Heart left ventricle (tissue), 16 donors: ENCODE data around the gene NCOA5. TPM values are rescaled to one million over a fixed set of nuclear protein-coding genes. Genes with fewer than 3 reads are reported as not detected.

Experiments
- ATAC-seq, 4 donors: fragments of 200-7000 bp; cut with Tn5 transposase; one replicate each; pipeline ENCODE4 v1.9.1; 2020 to 2022; ENCODE audit warnings: moderate library complexity in 4 of 4, mild to moderate bottlenecking in 3 of 4, moderate number of reproducible peaks in 1 of 4
- DNase-seq, 5 donors: peaks; one replicate each; pipeline ENCODE4 v3.0.0-alpha.2; 2020
- H3K27ac ChIP-seq, 12 donors: fragments of 200-600 bp; sonication (generic) in 4 of 12; one replicate each; pipeline versions ENCODE4 v1.5.0 to v1.8.0; 2016 to 2022; ENCODE audit warnings: mild to moderate bottlenecking in 2 of 12
- H3K27me3 ChIP-seq, 9 donors: fragments of 200-600 bp; sonication (generic) in 2 of 9; one replicate each; pipeline versions ENCODE4 v1.5.1 to v1.8.0; 2016 to 2022; ENCODE audit warnings: mild to moderate bottlenecking in 3 of 9
- H3K36me3 ChIP-seq, 9 donors: fragments of 200-600 bp; sonication (generic) in 2 of 9; one replicate each; pipeline versions ENCODE4 v1.5.0 to v1.8.0; 2018 to 2022; ENCODE audit warnings: mild to moderate bottlenecking in 2 of 9
- H3K4me1 ChIP-seq, 12 donors: fragments of 200-600 bp; sonication (generic) in 4 of 12; one replicate each; pipeline versions ENCODE4 v1.5.0 to v1.8.0; 2016 to 2022; ENCODE audit warnings: mild to moderate bottlenecking in 3 of 12
- H3K4me3 ChIP-seq, 12 donors: fragments of 200-600 bp; sonication (generic) in 4 of 12; one replicate each; pipeline versions ENCODE4 v1.5.0 to v1.8.0; 2017 to 2022; ENCODE audit warnings: mild to moderate bottlenecking in 9 of 12, moderate library complexity in 4 of 12
- H3K9me3 ChIP-seq, 12 donors: fragments of 200-600 bp; sonication (generic) in 4 of 12; one replicate each; pipeline versions ENCODE4 v1.5.0 to v1.8.0; 2016 to 2022; ENCODE audit warnings: mild to moderate bottlenecking in 1 of 12
- POLR2A ChIP-seq, 2 donors: fragments of 450-650 bp; IDR thresholded peaks; one replicate each; pipeline ENCODE4 v1.6.1; 2017; ENCODE audit warnings: antibody characterized with exemption in 2 of 2, mild to moderate bottlenecking in 2 of 2, moderate library complexity in 2 of 2
- WGBS, 4 donors: extraction: QIAGEN DNeasy Blood & Tissue Kit in 2 of 4; methylation state at CpG; one replicate each; pipeline versions ENCODE4 v1.1.5 to v1.1.7; 2013 to 2018; 5-methylcytosine and 5-hydroxymethylcytosine counted together
- intact Hi-C, 10 donors: fragments of 100-400 bp; cut with DNase I; formaldehyde crosslinking; loops; one replicate each; pipeline versions ENCODE4 v1.11.1 to v1.14.2; 2022
- polyA plus RNA-seq, 2 donors: library from polyadenylated mRNA; stranded (reverse); fragments of 200-250 nt; gene quantifications; one replicate each; pipeline ENCODE4 v1.2.3, GENCODE V29; 2013
- total RNA-seq, 9 donors: library from RNA; depleted of rRNA in 2 of 9; stranded (reverse); fragments of >200 nt in 2 of 9; fragmentation: NEBNext Ultra II Directional in 3 of 9; extraction: Animal tissue kit (Norgen Biotek cat#: 25700) in 3 of 9; gene quantifications; one replicate each; pipeline versions ENCODE4 v1.1.0 to v1.2.4, GENCODE V29; 2016 to 2023
- TF ChIP-seq, protein P1 (sequence below), 12 donors: fragments of 200-600 bp; sonication (generic) in 4 of 12; IDR thresholded peaks; one replicate each; pipeline versions ENCODE4 v1.5.0 to v1.8.0; 2018 to 2022; ENCODE audit warnings: antibody characterized with exemption in 12 of 12, mild to moderate bottlenecking in 5 of 12
- donor health status: ischemic (EF 13 %, LVEDD 7.1; RV severe dilation, severe dysfunction).
- donor health status: healthy with polysubstance abuse.
- donor health status: DM: no; HTN: yes; CAD: no.
- donor health status: DM: no; HTN: no; CAD: no.
- donor health status: ischemic (EF 25% LVEDD 6.9; RV normal size, moderate dysfunction).
- donor health status: ischemic (EF 25% LVEDD 5.7; RV mildly dilated, moderate dysfunction).
- donor health status: healthy.
- donor health status: DM: yes; HTN: yes; CAD: no.
- donor health status: ischemic (EF 35%, LVEDD 5.7; RV mildly dilated, moderate dysfunction).
- donor health status: nonischemic (EF 11% LVEDD 7.7; RV severe dilation, severe dysfunction).
- donor health status: DM: yes; HTN: yes; CAD: no.
- donor health status: PGD.
- donor health status: ischemic (EF 29% LVEDD 5.4; RV normal size, mild dysfunction).
- donor health status: nonischemic (EF 23%, LVEDD 6.1; RV moderate dilation, normal function).

NCOA5 gene
- total and polyA plus RNA-seq, 11 donors = 5.7 to 17.4 (median 12.3) TPM

DNA sequence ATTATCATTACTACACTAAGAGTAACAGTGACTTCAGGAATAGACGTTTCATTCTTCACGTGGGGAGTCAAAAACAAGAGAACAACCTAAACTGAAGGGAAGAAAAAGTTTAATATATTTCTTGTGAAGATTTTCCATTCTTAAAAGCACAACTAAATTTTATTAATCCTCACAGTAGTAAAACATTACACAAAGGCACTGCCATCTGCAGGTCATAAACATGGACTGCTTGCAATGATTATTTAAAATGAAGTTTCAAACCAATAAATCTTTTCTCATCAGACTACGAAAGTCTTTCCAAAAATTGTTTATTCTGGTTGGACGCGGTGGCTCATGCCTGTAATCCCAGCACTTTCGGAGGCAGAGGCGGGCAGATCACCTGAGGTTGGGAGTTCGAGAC, 2.6 kb downstream of the NCOA5 start:
- H3K4me3 ChIP-seq = peak overlapping the region in 3 of 12 donors; percentile 7 to 96 (median 72)
- no peak for TF ChIP-seq POLR2A (IDR thresholded peaks at IDR 0.05)
- TF ChIP-seq, protein P1, sequence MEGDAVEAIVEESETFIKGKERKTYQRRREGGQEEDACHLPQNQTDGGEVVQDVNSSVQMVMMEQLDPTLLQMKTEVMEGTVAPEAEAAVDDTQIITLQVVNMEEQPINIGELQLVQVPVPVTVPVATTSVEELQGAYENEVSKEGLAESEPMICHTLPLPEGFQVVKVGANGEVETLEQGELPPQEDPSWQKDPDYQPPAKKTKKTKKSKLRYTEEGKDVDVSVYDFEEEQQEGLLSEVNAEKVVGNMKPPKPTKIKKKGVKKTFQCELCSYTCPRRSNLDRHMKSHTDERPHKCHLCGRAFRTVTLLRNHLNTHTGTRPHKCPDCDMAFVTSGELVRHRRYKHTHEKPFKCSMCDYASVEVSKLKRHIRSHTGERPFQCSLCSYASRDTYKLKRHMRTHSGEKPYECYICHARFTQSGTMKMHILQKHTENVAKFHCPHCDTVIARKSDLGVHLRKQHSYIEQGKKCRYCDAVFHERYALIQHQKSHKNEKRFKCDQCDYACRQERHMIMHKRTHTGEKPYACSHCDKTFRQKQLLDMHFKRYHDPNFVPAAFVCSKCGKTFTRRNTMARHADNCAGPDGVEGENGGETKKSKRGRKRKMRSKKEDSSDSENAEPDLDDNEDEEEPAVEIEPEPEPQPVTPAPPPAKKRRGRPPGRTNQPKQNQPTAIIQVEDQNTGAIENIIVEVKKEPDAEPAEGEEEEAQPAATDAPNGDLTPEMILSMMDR (IDR thresholded peaks at IDR 0.05) = peak in 7 of 12 donors; percentile 16 to 55 (median 35)

DNA sequence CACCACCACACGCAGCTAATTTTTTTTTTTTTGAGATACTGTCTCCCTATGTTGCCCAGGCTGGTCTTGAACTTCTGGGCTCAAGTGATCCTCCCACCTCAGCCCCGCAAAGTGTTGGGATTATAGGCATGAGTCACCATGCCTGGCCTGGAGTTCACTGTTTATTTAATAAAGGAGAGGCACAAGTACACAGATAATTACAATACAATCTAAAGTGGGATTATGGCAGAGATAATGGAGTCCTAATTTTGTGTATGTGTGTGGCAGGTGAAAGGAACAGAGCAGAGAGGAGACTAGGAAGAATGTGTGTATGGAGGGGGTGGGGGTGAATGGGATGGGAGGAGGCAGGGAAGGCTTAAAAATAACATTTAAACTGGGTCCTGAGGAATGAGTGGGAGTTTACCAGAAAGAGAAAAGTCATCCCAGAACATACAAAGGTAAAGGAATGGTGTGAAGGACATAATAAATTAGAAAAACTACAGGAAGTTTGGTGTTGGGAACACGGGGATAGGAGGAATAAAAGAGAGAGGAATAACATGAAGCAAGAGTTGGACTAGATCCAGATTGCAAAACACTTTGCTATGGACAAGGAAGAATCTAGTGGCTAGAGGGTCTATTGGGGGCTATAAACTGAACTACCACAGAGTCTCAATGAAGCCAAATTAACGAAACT, 4.4 kb downstream of the NCOA5 start:
- H3K9me3 ChIP-seq = no peaks in the 10 kb centered on the region
- H3K27me3 ChIP-seq = no peaks in the 10 kb centered on the region
- intact Hi-C loops = loop anchor here in 5 of 10 donors (5.0 to 10.0 kb wide), 3 partner anchors 61 to 111 kb away; partner anchors contain the start of genes SLC12A5 (in 2 of the 5) and ZNF335 (in 1 of the 5)
- ATAC-seq (no peak), DNase-seq (no peak)
- TF ChIP-seq POLR2A (IDR thresholded peaks at IDR 0.05) = no peak
- TF ChIP-seq, protein P1 (IDR thresholded peaks at IDR 0.05) = no peak
- peaks cover 0 to 8% (median 0%) of the 10 kb centered on the region in 9 donors for H3K36me3 ChIP-seq
- 49 to 54% (median 52%) methylated on average over 4 of the region's 4 CpGs for WGBS, 4 donors
- H3K4me3 ChIP-seq = no peak overlapping the region
- peaks cover 6 to 88% (median 83%) of the 10 kb centered on the region in 12 donors for H3K4me1 ChIP-seq
- H3K27ac ChIP-seq = peak overlapping the region in 1 of 12 donors; percentile 19

More for the DNA sequence above, 2.6 kb downstream of the NCOA5 start:
- H3K27me3 ChIP-seq = no peaks in the 10 kb centered on the region
- no peak overlapping the region for H3K27ac ChIP-seq
- no peak for ATAC-seq
- 64 to 72% (median 65%) methylated on average over 8 of the region's 8 CpGs for WGBS, 4 donors
- intact Hi-C loops = loop anchor here in 5 of 10 donors (5.0 to 10.0 kb wide), 3 partner anchors 62 to 112 kb away; partner anchors contain the start of genes SLC12A5 (in 2 of the 5) and ZNF335 (in 1 of the 5)
- H3K36me3 ChIP-seq = peaks cover 0 to 8% (median 0%) of the 10 kb centered on the region in 9 donors
- H3K4me1 ChIP-seq = peaks cover 6 to 75% (median 71%) of the 10 kb centered on the region in 12 donors
- no peak for DNase-seq
- H3K9me3 ChIP-seq = no peaks in the 10 kb centered on the region

DNA sequence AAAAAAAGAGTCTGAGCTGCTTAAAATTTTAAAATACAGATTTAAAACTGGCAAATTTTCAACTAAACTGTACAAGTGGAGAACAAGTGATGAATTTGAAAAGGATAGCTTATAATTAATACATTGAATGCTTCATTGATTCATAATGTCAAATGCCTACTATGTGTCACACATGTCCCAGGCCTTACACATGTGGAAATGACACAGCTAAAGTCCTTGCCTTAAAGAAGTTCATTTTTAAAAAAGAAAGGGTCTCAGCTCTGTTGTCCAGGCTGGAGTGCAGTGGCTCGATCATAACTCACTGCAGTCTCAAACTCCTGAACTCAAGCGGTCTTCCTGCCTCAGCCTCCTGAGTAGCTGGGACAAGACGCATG, 5.0 kb downstream of the NCOA5 start:
- TF ChIP-seq POLR2A (IDR thresholded peaks at IDR 0.05) = no peak
- TF ChIP-seq, protein P1 (IDR thresholded peaks at IDR 0.05) = no peak
- no peak for DNase-seq
- Histone ChIP-seq H3K9me3 (no peaks in the 10 kb centered on the region), H3K27ac (peak overlapping the region in 1 of 12 donors; percentile 19), H3K4me3 (no peak overlapping the region), H3K36me3 (peaks cover 0 to 8% (median 0%) of the 10 kb centered on the region in 9 donors), H3K4me1 (peaks cover 6 to 89% (median 82%) of the 10 kb centered on the region in 12 donors), H3K27me3 (no peaks in the 10 kb centered on the region)
- 75 to 81% (median 78%) methylated on average over 3 of the region's 3 CpGs for WGBS, 4 donors
- intact Hi-C loops = loop anchor here in 5 of 10 donors (5.0 to 10.0 kb wide), 3 partner anchors 60 to 110 kb away; partner anchors contain the start of genes SLC12A5 (in 2 of the 5) and ZNF335 (in 1 of the 5)
- ATAC-seq = no peak

DNA sequence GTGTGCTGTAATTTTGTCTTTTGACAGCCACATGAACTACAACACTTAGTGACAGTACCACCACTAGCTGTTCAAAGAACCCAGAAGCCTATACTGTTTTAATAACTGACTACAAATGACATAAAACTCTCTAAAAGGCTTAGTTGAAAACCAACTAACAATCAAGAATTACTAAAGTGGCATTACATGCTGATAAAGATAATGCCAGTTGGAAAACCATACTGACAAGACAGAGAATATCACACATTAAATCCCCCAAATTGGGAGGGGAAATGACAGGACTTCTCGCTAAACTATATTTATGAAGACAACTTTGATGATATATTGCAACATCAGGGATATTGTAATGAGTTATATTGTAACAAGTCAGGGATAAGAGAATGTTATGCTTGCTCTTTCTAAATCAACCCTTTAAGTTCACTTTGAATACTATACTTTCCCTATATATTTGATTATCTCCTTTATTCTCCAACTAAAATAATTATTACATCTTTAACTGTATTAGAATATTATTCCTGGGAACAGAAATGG, 6.2 kb downstream of the NCOA5 start:
- Histone ChIP-seq H3K4me1 (peaks cover 6 to 89% (median 79%) of the 10 kb centered on the region in 12 donors), H3K9me3 (no peaks in the 10 kb centered on the region), H3K4me3 (no peak overlapping the region), H3K27ac (peak overlapping the region in 1 of 12 donors; percentile 9), H3K27me3 (no peaks in the 10 kb centered on the region), H3K36me3 (peaks cover 0 to 18% (median 10%) of the 10 kb centered on the region in 9 donors)
- ATAC-seq (no peak), DNase-seq (no peak)
- intact Hi-C loops = loop anchor here in 3 of 10 donors (10.0 kb wide), 2 partner anchors 59 to 109 kb away; partner anchors contain the start of genes SLC12A5 (in 2 of the 3) and ZNF335 (in 1 of the 3)
- TF ChIP-seq, protein P1 (IDR thresholded peaks at IDR 0.05) = no peak
- TF ChIP-seq POLR2A (IDR thresholded peaks at IDR 0.05) = no peak
- 97 to 100% (median 98%) methylated on average over 1 of the region's 1 CpG for WGBS, 4 donors
